ENCODE data around the gene FBXO38.

DNA sequence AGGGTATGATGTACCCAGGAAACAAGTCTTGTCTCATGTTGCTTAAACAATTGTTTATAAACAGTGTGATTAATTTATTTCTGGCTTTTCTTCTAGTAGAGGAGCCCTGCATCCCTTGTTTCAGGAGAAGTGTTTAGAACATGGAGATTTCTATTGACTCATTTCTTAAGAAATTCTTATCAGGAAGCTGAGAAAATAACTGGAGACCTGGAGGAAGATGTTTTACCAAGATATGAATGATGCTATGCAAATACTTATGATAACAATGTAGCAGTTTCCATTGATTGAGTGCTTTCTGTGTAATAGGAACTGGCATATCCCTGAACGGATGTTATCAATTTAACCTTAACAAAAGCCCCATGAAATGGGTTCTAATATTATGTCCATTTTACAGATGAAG is 108.6 kb downstream of the FBXO38 start:
- TF ChIP-seq CEBPB (IDR thresholded peaks at IDR 0.05; ENCODE audit: low read depth, low read length): no peak
- TF ChIP-seq, protein P1, sequence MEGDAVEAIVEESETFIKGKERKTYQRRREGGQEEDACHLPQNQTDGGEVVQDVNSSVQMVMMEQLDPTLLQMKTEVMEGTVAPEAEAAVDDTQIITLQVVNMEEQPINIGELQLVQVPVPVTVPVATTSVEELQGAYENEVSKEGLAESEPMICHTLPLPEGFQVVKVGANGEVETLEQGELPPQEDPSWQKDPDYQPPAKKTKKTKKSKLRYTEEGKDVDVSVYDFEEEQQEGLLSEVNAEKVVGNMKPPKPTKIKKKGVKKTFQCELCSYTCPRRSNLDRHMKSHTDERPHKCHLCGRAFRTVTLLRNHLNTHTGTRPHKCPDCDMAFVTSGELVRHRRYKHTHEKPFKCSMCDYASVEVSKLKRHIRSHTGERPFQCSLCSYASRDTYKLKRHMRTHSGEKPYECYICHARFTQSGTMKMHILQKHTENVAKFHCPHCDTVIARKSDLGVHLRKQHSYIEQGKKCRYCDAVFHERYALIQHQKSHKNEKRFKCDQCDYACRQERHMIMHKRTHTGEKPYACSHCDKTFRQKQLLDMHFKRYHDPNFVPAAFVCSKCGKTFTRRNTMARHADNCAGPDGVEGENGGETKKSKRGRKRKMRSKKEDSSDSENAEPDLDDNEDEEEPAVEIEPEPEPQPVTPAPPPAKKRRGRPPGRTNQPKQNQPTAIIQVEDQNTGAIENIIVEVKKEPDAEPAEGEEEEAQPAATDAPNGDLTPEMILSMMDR (conservative IDR thresholded peaks at IDR 0.05; ENCODE audit: low read depth, low read length): no peak
- TF ChIP-seq POLR2A (IDR thresholded peaks at IDR 0.05; ENCODE audit: low read depth, low read length): no peak
- TF ChIP-seq MAFK (IDR thresholded peaks at IDR 0.05; ENCODE audit: low read depth, low read length): no peak
- no peak for TF ChIP-seq BHLHE40 (IDR thresholded peaks at IDR 0.05; ENCODE audit: low read depth, low read length)
- TF ChIP-seq MAZ (IDR thresholded peaks at IDR 0.05; ENCODE audit: borderline replicate concordance, low read depth, low read length): no peak
- TF ChIP-seq, protein P2, sequence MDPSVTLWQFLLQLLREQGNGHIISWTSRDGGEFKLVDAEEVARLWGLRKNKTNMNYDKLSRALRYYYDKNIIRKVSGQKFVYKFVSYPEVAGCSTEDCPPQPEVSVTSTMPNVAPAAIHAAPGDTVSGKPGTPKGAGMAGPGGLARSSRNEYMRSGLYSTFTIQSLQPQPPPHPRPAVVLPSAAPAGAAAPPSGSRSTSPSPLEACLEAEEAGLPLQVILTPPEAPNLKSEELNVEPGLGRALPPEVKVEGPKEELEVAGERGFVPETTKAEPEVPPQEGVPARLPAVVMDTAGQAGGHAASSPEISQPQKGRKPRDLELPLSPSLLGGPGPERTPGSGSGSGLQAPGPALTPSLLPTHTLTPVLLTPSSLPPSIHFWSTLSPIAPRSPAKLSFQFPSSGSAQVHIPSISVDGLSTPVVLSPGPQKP (IDR thresholded peaks at IDR 0.05; ENCODE audit: borderline replicate concordance, low read depth, low read length): no peak
- no peak for TF ChIP-seq NFE2L2 (IDR thresholded peaks at IDR 0.05; ENCODE audit: low read depth, low read length)
- TF ChIP-seq SMC3 (IDR thresholded peaks at IDR 0.05; ENCODE audit: low read depth, low read length): no peak
- TF ChIP-seq, protein P3, sequence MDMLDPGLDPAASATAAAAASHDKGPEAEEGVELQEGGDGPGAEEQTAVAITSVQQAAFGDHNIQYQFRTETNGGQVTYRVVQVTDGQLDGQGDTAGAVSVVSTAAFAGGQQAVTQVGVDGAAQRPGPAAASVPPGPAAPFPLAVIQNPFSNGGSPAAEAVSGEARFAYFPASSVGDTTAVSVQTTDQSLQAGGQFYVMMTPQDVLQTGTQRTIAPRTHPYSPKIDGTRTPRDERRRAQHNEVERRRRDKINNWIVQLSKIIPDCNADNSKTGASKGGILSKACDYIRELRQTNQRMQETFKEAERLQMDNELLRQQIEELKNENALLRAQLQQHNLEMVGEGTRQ (IDR thresholded peaks at IDR 0.05; ENCODE audit: low read depth, low read length): no peak
- no peak for TF ChIP-seq RCOR1 (IDR thresholded peaks at IDR 0.05; ENCODE audit: insufficient replicate concordance, low read length)
- no peak for TF ChIP-seq FOS (IDR thresholded peaks at IDR 0.05; ENCODE audit: low read depth, low read length)
- TF ChIP-seq CHD1 (IDR thresholded peaks at IDR 0.05; ENCODE audit: low read depth, low read length): no peak
- TF ChIP-seq RAD21 (IDR thresholded peaks at IDR 0.05; ENCODE audit: low read length): no peak

Measured in IMR-90 (cell line).